Heart left ventricle (tissue), 16 donors: Measurements from ENCODE around the gene RTTN. TPM values are rescaled to one million over a fixed set of nuclear protein-coding genes. Genes with fewer than 3 reads are reported as not detected.

ENCODE experiments used
- ATAC-seq, 4 donors: fragments of 200-7000 bp; cut with Tn5 transposase; one replicate each; pipeline ENCODE4 v1.9.1; 2020 to 2022; ENCODE audit warnings: moderate library complexity in 4 of 4, mild to moderate bottlenecking in 3 of 4, moderate number of reproducible peaks in 1 of 4
- DNase-seq, 5 donors: peaks; one replicate each; pipeline ENCODE4 v3.0.0-alpha.2; 2020
- H3K27ac ChIP-seq, 12 donors: fragments of 200-600 bp; sonication (generic) in 4 of 12; one replicate each; pipeline versions ENCODE4 v1.5.0 to v1.8.0; 2016 to 2022; ENCODE audit warnings: mild to moderate bottlenecking in 2 of 12
- H3K27me3 ChIP-seq, 9 donors: fragments of 200-600 bp; sonication (generic) in 2 of 9; one replicate each; pipeline versions ENCODE4 v1.5.1 to v1.8.0; 2016 to 2022; ENCODE audit warnings: mild to moderate bottlenecking in 3 of 9
- H3K36me3 ChIP-seq, 9 donors: fragments of 200-600 bp; sonication (generic) in 2 of 9; one replicate each; pipeline versions ENCODE4 v1.5.0 to v1.8.0; 2018 to 2022; ENCODE audit warnings: mild to moderate bottlenecking in 2 of 9
- H3K4me1 ChIP-seq, 12 donors: fragments of 200-600 bp; sonication (generic) in 4 of 12; one replicate each; pipeline versions ENCODE4 v1.5.0 to v1.8.0; 2016 to 2022; ENCODE audit warnings: mild to moderate bottlenecking in 3 of 12
- H3K4me3 ChIP-seq, 12 donors: fragments of 200-600 bp; sonication (generic) in 4 of 12; one replicate each; pipeline versions ENCODE4 v1.5.0 to v1.8.0; 2017 to 2022; ENCODE audit warnings: mild to moderate bottlenecking in 9 of 12, moderate library complexity in 4 of 12
- H3K9me3 ChIP-seq, 12 donors: fragments of 200-600 bp; sonication (generic) in 4 of 12; one replicate each; pipeline versions ENCODE4 v1.5.0 to v1.8.0; 2016 to 2022; ENCODE audit warnings: mild to moderate bottlenecking in 1 of 12
- POLR2A ChIP-seq, 2 donors: fragments of 450-650 bp; IDR thresholded peaks; one replicate each; pipeline ENCODE4 v1.6.1; 2017; ENCODE audit warnings: antibody characterized with exemption in 2 of 2, mild to moderate bottlenecking in 2 of 2, moderate library complexity in 2 of 2
- WGBS, 4 donors: extraction: QIAGEN DNeasy Blood & Tissue Kit in 2 of 4; methylation state at CpG; one replicate each; pipeline versions ENCODE4 v1.1.5 to v1.1.7; 2013 to 2018; 5-methylcytosine and 5-hydroxymethylcytosine counted together
- intact Hi-C, 10 donors: fragments of 100-400 bp; cut with DNase I; formaldehyde crosslinking; loops; one replicate each; pipeline versions ENCODE4 v1.11.1 to v1.14.2; 2022
- polyA plus RNA-seq, 2 donors: library from polyadenylated mRNA; stranded (reverse); fragments of 200-250 nt; gene quantifications; one replicate each; pipeline ENCODE4 v1.2.3, GENCODE V29; 2013
- total RNA-seq, 9 donors: library from RNA; depleted of rRNA in 2 of 9; stranded (reverse); fragments of >200 nt in 2 of 9; fragmentation: NEBNext Ultra II Directional in 3 of 9; extraction: Animal tissue kit (Norgen Biotek cat#: 25700) in 3 of 9; gene quantifications; one replicate each; pipeline versions ENCODE4 v1.1.0 to v1.2.4, GENCODE V29; 2016 to 2023
- TF ChIP-seq, protein P1 (sequence below), 12 donors: fragments of 200-600 bp; sonication (generic) in 4 of 12; IDR thresholded peaks; one replicate each; pipeline versions ENCODE4 v1.5.0 to v1.8.0; 2018 to 2022; ENCODE audit warnings: antibody characterized with exemption in 12 of 12, mild to moderate bottlenecking in 5 of 12
- donor health status: ischemic (EF 13 %, LVEDD 7.1; RV severe dilation, severe dysfunction).
- donor health status: healthy with polysubstance abuse.
- donor health status: DM: no; HTN: yes; CAD: no.
- donor health status: DM: no; HTN: no; CAD: no.
- donor health status: ischemic (EF 25% LVEDD 6.9; RV normal size, moderate dysfunction).
- donor health status: ischemic (EF 25% LVEDD 5.7; RV mildly dilated, moderate dysfunction).
- donor health status: healthy.
- donor health status: DM: yes; HTN: yes; CAD: no.
- donor health status: ischemic (EF 35%, LVEDD 5.7; RV mildly dilated, moderate dysfunction).
- donor health status: nonischemic (EF 11% LVEDD 7.7; RV severe dilation, severe dysfunction).
- donor health status: DM: yes; HTN: yes; CAD: no.
- donor health status: PGD.
- donor health status: ischemic (EF 29% LVEDD 5.4; RV normal size, mild dysfunction).
- donor health status: nonischemic (EF 23%, LVEDD 6.1; RV moderate dilation, normal function).

Gene RTTN
- total and polyA plus RNA-seq, 11 donors = 5.8 to 14.3 (median 8.1) TPM

DNA sequence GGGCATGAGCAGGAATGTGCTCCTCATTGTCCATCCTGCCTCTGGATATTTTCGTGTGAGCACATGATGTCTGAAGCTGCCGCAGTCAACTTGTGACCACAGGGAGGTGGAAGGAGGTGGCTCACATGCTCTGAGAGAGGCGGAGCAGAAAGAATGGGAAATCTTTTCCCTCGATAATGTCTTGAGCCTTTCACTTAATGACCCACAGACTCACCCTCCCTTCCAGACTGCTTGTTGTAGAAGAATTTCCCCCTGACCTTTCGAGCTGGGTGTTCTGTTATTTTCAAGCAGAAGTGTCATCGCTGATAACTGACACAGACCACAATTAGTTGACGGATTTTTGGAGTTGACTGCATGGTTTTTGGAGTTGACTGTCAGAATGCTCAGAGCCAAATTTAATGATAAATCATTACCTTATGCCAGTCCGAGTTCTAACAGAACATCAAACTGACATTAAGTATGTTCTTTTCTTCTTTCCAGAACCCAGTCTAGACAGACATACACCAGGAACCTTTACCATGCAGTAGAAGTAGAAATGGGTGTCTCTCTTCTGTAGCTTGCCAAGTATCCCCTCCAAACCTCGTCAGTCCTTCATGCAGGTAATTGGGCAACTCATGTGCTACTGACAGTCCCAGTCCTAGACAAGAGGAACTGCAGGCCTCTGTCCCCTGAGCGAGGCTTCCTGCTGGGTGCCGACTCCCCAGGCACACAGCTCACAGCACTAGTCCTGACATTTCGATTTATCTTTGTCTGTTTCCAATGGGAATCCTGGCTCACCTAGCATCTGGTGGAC, 29.4 kb upstream of the RTTN start:
- Histone ChIP-seq H3K36me3 (no peaks in the 10 kb centered on the region), H3K27me3 (no peaks in the 10 kb centered on the region), H3K9me3 (peaks cover 0 to 3% (median 0%) of the 10 kb centered on the region in 12 donors), H3K27ac (peak overlapping the region in 8 of 12 donors; percentile 3 to 65 (median 40)), H3K4me3 (no peak overlapping the region), H3K4me1 (peaks cover 0 to 16% (median 4%) of the 10 kb centered on the region in 12 donors)
- peak in 2 of 5 donors; percentile 18 to 59 for DNase-seq
- ATAC-seq = peak; percentile 51 to 93 (median 85)
- TF ChIP-seq, protein P1, sequence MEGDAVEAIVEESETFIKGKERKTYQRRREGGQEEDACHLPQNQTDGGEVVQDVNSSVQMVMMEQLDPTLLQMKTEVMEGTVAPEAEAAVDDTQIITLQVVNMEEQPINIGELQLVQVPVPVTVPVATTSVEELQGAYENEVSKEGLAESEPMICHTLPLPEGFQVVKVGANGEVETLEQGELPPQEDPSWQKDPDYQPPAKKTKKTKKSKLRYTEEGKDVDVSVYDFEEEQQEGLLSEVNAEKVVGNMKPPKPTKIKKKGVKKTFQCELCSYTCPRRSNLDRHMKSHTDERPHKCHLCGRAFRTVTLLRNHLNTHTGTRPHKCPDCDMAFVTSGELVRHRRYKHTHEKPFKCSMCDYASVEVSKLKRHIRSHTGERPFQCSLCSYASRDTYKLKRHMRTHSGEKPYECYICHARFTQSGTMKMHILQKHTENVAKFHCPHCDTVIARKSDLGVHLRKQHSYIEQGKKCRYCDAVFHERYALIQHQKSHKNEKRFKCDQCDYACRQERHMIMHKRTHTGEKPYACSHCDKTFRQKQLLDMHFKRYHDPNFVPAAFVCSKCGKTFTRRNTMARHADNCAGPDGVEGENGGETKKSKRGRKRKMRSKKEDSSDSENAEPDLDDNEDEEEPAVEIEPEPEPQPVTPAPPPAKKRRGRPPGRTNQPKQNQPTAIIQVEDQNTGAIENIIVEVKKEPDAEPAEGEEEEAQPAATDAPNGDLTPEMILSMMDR (IDR thresholded peaks at IDR 0.05) = no peak
- TF ChIP-seq POLR2A (IDR thresholded peaks at IDR 0.05) = no peak
- intact Hi-C loops = loop anchor here in 1 of 10 donors (5.0 kb wide), 1 partner anchor 42 kb away; no protein-coding TSS in a partner anchor
- WGBS, 4 donors = 37 to 50% (median 40%) methylated on average over 12 of the region's 12 CpGs

DNA sequence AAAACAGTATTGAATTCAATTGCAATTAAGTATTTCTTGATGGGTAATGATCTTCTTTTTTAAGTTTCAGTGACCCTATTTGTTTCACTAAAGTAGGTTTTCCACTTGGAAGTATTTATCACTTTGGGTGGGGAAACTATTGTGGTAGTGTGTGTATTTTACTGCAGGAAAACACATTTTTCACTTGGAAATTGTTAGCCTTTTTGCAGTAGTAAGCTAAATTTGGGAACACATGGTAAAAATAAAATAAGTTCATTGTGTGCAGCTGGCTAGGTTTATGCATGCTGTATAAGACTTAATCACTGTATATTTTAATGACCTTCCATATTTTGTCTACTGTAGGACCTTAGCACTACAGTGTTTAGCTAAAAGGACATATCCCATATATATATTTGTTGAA, 28.5 kb upstream of the RTTN start:
- TF ChIP-seq, protein P1 (IDR thresholded peaks at IDR 0.05) = no peak
- no peak for TF ChIP-seq POLR2A (IDR thresholded peaks at IDR 0.05)
- H3K27ac ChIP-seq = peak overlapping the region in 2 of 12 donors; percentile 63 to 65
- no peaks in the 10 kb centered on the region for H3K36me3 ChIP-seq
- ATAC-seq = no peak
- peaks cover 0 to 16% (median 4%) of the 10 kb centered on the region in 12 donors for H3K4me1 ChIP-seq
- intact Hi-C loops = loop anchor here in 1 of 10 donors (5.0 kb wide), 1 partner anchor 43 kb away; no protein-coding TSS in a partner anchor
- peaks cover 0 to under 1% (median 0%) of the 10 kb centered on the region in 12 donors for H3K9me3 ChIP-seq
- DNase-seq = no peak
- no peak overlapping the region for H3K4me3 ChIP-seq
- H3K27me3 ChIP-seq = no peaks in the 10 kb centered on the region

DNA sequence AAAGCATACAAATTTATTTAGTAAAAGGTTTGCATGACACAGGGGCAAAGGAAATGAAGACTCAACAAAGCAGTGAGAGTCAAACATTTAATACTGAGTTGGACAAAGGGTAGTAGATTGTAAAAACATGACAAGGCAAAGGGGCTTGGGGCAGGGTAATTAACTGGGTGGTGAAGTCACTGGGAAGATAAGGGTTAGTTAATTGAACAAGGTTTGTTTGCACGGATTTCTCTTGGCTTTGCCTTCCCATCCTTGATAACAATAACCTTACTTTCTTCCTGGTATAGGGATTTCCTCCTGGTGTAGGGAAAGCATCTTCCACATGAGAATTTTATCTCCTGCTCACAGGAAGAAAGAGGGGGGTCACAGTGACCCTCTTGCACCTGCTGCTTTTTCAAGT, 26.8 kb upstream of the RTTN start:
- Histone ChIP-seq H3K27me3 (no peaks in the 10 kb centered on the region), H3K36me3 (no peaks in the 10 kb centered on the region), H3K4me1 (peaks cover 0 to 16% (median 4%) of the 10 kb centered on the region in 12 donors), H3K4me3 (no peak overlapping the region), H3K9me3 (peaks cover 0 to 16% (median 11%) of the 10 kb centered on the region in 12 donors), H3K27ac (no peak overlapping the region)
- intact Hi-C loops = loop anchor here in 1 of 10 donors (5.0 kb wide), 1 partner anchor 45 kb away; no protein-coding TSS in a partner anchor
- DNase-seq = no peak
- ATAC-seq = no peak
- 30 to 46% (median 38%) methylated on average over 1 of the region's 1 CpG for WGBS, 4 donors
- TF ChIP-seq, protein P1 (IDR thresholded peaks at IDR 0.05) = no peak
- no peak for TF ChIP-seq POLR2A (IDR thresholded peaks at IDR 0.05)

DNA sequence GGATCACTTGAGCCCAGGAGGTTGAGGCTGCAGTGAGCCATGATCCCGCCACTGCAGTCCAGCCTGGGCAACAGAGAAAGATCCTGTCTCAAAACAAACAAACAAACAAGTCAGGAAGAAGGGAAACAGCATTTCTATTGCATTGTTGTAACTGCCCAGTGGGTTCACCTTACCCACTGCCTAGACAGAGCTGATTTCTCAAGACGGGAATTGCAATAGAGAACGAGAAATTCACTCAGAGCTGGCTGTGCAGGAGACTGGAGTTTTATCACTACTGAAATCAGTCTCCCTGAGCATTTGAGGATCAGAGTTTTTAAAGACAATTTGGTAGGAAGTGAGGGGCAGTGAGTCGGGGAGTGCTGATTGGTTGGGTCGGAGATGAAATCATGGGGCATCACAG, 24.2 kb upstream of the RTTN start:
- no peak overlapping the region for H3K4me3 ChIP-seq
- peaks cover 0 to 24% (median 19%) of the 10 kb centered on the region in 12 donors for H3K9me3 ChIP-seq
- intact Hi-C loops = loop anchor here in 1 of 10 donors (5.0 kb wide), 1 partner anchor 48 kb away; no protein-coding TSS in a partner anchor
- no peaks in the 10 kb centered on the region for H3K36me3 ChIP-seq
- no peak overlapping the region for H3K27ac ChIP-seq
- H3K27me3 ChIP-seq = no peaks in the 10 kb centered on the region
- WGBS, 4 donors = 81 to 97% (median 89%) methylated on average over 5 of the region's 5 CpGs
- ATAC-seq = no peak
- H3K4me1 ChIP-seq = peaks cover 0 to 7% (median under 1%) of the 10 kb centered on the region in 12 donors
- no peak for DNase-seq
- TF ChIP-seq POLR2A (IDR thresholded peaks at IDR 0.05) = no peak
